WTC11 (cell line): ENCODE data around the gene SUSD6.

ENCODE experiments used
- E2F4 ChIP-seq: sonication (generic); formaldehyde crosslinking; IDR thresholded peaks from 2 replicates; pipeline ENCODE4 v1.8.1; 2022; ENCODE audit warnings: low read depth, mild to moderate bottlenecking, moderate library complexity, missing genetic modification reagents, borderline replicate concordance
- JUN ChIP-seq: sonication (generic); formaldehyde crosslinking; IDR thresholded peaks from 2 replicates; pipeline ENCODE4 v1.8.0; 2023; ENCODE audit warnings: mild to moderate bottlenecking, missing genetic modification reagents
- KAT7 ChIP-seq: sonication (generic); formaldehyde crosslinking; IDR thresholded peaks from 2 replicates; pipeline ENCODE4 v1.8.1; 2023; ENCODE audit warnings: missing genetic modification reagents, mild to moderate bottlenecking, borderline replicate concordance
- SMAD4 ChIP-seq: sonication (generic); formaldehyde crosslinking; IDR thresholded peaks from 2 replicates; pipeline ENCODE4 v1.8.0; 2022; ENCODE audit warnings: mild to moderate bottlenecking, missing genetic modification reagents

GRCh38 chr14:69693145-69693544 lies 81.7 kb downstream of the SUSD6 start:
- no peak for TF ChIP-seq SMAD4
- no peak for TF ChIP-seq KAT7
- TF ChIP-seq JUN (CRISPR knock-in tag), result no peak
- no peak for TF ChIP-seq E2F4 (CRISPR knock-in tag)
